HepG2 (cell line): ENCODE data around the gene PRDM7. TPM values are rescaled to one million over a fixed set of nuclear protein-coding genes. Genes with fewer than 3 reads are reported as not detected.

Source experiments
- AFF4 ChIP-seq: sonication (generic); formaldehyde crosslinking; IDR thresholded peaks from 2 replicates; pipeline ENCODE4 v1.4.0; 2020; ENCODE audit warnings: missing genetic modification reagents
- AKNA ChIP-seq: sonication (generic); formaldehyde crosslinking; IDR thresholded peaks from 2 replicates; pipeline ENCODE4 v1.4.0; 2020; ENCODE audit warnings: missing genetic modification reagents, borderline replicate concordance
- HDAC6 ChIP-seq: fragments of 200-600 bp; sonication (generic); IDR thresholded peaks from 2 replicates; pipeline ENCODE4 v1.7.0; 2017; ENCODE audit warnings: mild to moderate bottlenecking, antibody characterized with exemption, low read length, low read depth
- HMG20A ChIP-seq: IDR thresholded peaks from 2 replicates; pipeline ENCODE4 v1.6.1; 2016; ENCODE audit warnings: borderline replicate concordance
- JDP2 ChIP-seq: sonication (generic); formaldehyde crosslinking; IDR thresholded peaks from 2 replicates; pipeline ENCODE4 v1.8.1; 2022; ENCODE audit warnings: missing genetic modification reagents, borderline replicate concordance
- MAX ChIP-seq: IDR thresholded peaks from 2 replicates; pipeline ENCODE4 v1.6.1; 2012; ENCODE audit warnings: inconsistent platforms
- PRDM4 ChIP-seq: sonication (generic); formaldehyde crosslinking; IDR thresholded peaks from 2 replicates; pipeline ENCODE4 v1.9.0; 2021; ENCODE audit warnings: missing genetic modification reagents, borderline replicate concordance
- SIN3B ChIP-seq: fragments of 150-350 bp; IDR thresholded peaks from 2 replicates; pipeline ENCODE4 v1.6.1; 2014; ENCODE audit warnings: low read length
- SUZ12 ChIP-seq: fragments of 150-350 bp; IDR thresholded peaks from 2 replicates; pipeline ENCODE4 v1.6.1; 2014; ENCODE audit warnings: low read depth, low read length
- TAF1 ChIP-seq: sonication (generic); formaldehyde crosslinking; IDR thresholded peaks from 2 replicates; pipeline ENCODE4 v1.4.0; 2020; ENCODE audit warnings: missing genetic modification reagents
- ZBED4 ChIP-seq: sonication (generic); formaldehyde crosslinking; IDR thresholded peaks from 2 replicates; pipeline ENCODE4 v1.4.0; 2020; ENCODE audit warnings: missing genetic modification reagents, borderline replicate concordance
- ZNF10 ChIP-seq: sonication (generic); formaldehyde crosslinking; IDR thresholded peaks from 2 replicates; pipeline ENCODE4 v1.4.0; 2020; ENCODE audit warnings: mild to moderate bottlenecking, low read depth, missing genetic modification reagents, borderline replicate concordance
- ZNF333 ChIP-seq: sonication (generic); formaldehyde crosslinking; IDR thresholded peaks from 2 replicates; pipeline ENCODE4 v1.4.0; 2020; ENCODE audit warnings: mild to moderate bottlenecking, missing genetic modification reagents, borderline replicate concordance
- polyA plus RNA-seq, 8 experiments: library from polyadenylated mRNA; depleted of rRNA in 3 of 8; stranded (reverse) in 7 of 8; unstranded in 1 of 8; fragments of >200 nt; fragmentation: Illumina TruSeq in 4 of 8; extraction: Trizol in 4 of 8; gene quantifications; 2 replicates each; pipeline versions ENCODE4 v1.2.1 to v1.2.3, GENCODE V29; 2011 to 2016; ENCODE audit warnings: low read depth in 4 of 8, missing spikeins in 1 of 8, mixed read lengths in 1 of 8; ENCODE audit not compliant: insufficient read depth in 1 of 8
- total RNA-seq, 5 experiments: library from RNA; depleted of rRNA; stranded (reverse); fragments of >200 nt; fragmentation: Illumina TruSeq; extraction: Trizol; gene quantifications; 2 replicates each; pipeline ENCODE4 v1.2.3, GENCODE V29; 2016; ENCODE audit warnings: low read depth in 1 of 5

PRDM7 gene
- total and polyA plus RNA-seq, 2 of the 13 experiments (the other 11 are each of a cell fraction or from before 2014, with no cell fraction given): not detected

- TF ChIP-seq AKNA (CRISPR knock-in tag): no peak
- TF ChIP-seq MAX: peak; percentile 93
- TF ChIP-seq AFF4 (CRISPR knock-in tag): no peak
- 0 out of 2 replicates have a peak, but pooled peaks have one; percentile 16 for TF ChIP-seq ZBED4 (CRISPR knock-in tag)
- TF ChIP-seq HDAC6: no peak
- peak; percentile 33; the same call in 1 of the 2 replicates for TF ChIP-seq TAF1 (CRISPR knock-in tag)
- TF ChIP-seq SUZ12: no peak
- TF ChIP-seq PRDM4 (CRISPR knock-in tag): no peak
- TF ChIP-seq JDP2: no peak
- no peak for TF ChIP-seq SIN3B
- no peak for TF ChIP-seq ZNF333
- TF ChIP-seq HMG20A (CRISPR knock-in tag): no peak
- no peak for TF ChIP-seq ZNF10 (CRISPR knock-in tag)
These were observed 30.0 kb downstream of the PRDM7 start (continued) for GRCh38 chr16:90046971-90047713.
